ENCODE results near the gene EXOC6B. TPM values are rescaled to one million over a fixed set of nuclear protein-coding genes. Genes with fewer than 3 reads are reported as not detected.

The EXOC6B gene
- total RNA-seq, 6 experiments from 2014 or later, result 7.8 to 15.1 (median 9.1) TPM

DNA sequence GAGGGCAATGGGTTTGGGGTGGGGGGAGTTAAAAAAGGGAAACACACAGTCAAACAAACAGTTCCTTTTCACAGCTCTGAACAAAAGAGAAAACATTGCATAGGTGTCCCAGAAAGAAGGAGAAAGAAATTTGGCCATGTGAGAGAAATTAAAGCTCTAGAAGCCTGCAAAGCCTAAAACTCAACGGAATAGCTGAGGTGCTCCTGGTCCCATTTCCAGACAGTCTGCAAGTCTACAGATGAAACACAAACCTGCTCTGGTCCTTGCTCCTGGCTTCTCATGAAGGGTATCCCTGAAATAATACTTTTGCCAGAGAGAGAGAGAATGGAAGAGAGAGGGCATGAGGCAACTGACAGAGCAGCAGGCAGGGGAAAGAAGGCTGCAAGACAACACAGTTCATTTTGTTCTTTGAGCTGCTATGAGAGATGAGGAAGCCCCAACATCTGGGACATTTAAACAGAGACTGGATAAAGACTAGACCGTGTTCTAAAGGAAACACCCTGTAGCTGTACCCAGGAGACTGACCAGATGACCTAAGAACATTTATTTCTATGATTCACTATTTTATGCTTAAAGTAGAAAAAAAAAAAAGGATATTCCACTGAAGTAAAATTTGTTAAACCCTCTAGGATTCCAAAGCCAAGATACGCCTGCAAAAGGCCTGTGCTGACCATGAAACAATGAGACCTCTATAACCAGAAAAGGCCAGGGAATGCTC, 620.9 kb downstream of the EXOC6B start:
- WGBS (ENCODE audit: insufficient coverage, low coverage, low lambda C conversion rate, missing lambda C conversion rate), result 65% methylated on average over 3 of the region's 3 CpGs
- ATAC-seq (peak in 3 of 4 donors; percentile 16 to 30 (median 28)), DNase-seq (no peak)
- Histone ChIP-seq H3K27me3 (no peaks in the 10 kb centered on the region), H3K4me1 (peaks cover 0 to 16% (median 0%) of the 10 kb centered on the region in 4 donors), H3K4me3 (no peak overlapping the region), H3K27ac (peak overlapping the region in 1 of 3 donors; percentile 42), H3K36me3 (no peaks in the 10 kb centered on the region), H3K9me3 (no peaks in the 10 kb centered on the region)
- intact Hi-C loops (cut with DNase I), result no loop called here
- TF ChIP-seq CTCF (IDR thresholded peaks at IDR 0.05), result no peak
- no peak for TF ChIP-seq POLR2A (IDR thresholded peaks at IDR 0.05)

DNA sequence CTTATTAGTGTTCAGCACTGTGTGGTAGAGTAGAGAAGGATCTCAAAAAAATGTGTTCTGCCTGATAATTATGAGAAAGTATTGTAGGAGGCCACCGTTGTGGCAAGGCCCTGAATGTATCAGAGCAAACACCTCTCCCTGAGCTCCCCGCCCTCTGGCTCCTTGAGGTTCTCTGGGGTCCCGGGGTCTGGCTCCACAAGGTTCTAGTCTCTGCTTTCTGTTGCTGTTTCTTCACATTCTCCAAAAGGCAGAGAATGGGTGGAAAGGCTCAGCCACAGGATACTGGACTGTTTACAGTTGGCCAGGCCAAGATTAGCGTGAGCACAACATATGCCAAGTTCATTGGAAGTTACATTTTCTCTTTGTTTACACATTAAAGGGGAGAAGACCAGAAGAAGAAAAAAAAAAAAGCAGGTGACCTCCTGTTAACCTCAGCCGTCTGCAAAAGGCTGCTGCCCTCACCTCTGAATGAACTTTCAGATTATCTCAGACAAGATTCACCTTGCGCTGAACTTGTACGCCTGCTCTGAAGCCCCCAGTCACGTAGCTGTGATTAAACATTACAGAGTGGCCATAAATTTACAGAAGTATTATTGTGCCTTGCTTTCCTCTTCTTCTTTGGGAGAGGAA, 621.6 kb downstream of the EXOC6B start:
- WGBS (ENCODE audit: insufficient coverage, low coverage, low lambda C conversion rate, missing lambda C conversion rate), result 28% methylated on average over 7 of the region's 8 CpGs
- peak in 1 of 3 donors; percentile 49 for DNase-seq
- Histone ChIP-seq H3K4me3 (no peak overlapping the region), H3K36me3 (no peaks in the 10 kb centered on the region), H3K27me3 (no peaks in the 10 kb centered on the region), H3K4me1 (peaks cover 0 to 16% (median 0%) of the 10 kb centered on the region in 4 donors), H3K27ac (peak overlapping the region in 1 of 3 donors; percentile 42), H3K9me3 (no peaks in the 10 kb centered on the region)
- peak; percentile 85 to 91 (median 88) for ATAC-seq
- intact Hi-C loops (cut with DNase I), result no loop called here
- TF ChIP-seq POLR2A (IDR thresholded peaks at IDR 0.05) (no peak), CTCF (IDR thresholded peaks at IDR 0.05) (no peak)

DNA sequence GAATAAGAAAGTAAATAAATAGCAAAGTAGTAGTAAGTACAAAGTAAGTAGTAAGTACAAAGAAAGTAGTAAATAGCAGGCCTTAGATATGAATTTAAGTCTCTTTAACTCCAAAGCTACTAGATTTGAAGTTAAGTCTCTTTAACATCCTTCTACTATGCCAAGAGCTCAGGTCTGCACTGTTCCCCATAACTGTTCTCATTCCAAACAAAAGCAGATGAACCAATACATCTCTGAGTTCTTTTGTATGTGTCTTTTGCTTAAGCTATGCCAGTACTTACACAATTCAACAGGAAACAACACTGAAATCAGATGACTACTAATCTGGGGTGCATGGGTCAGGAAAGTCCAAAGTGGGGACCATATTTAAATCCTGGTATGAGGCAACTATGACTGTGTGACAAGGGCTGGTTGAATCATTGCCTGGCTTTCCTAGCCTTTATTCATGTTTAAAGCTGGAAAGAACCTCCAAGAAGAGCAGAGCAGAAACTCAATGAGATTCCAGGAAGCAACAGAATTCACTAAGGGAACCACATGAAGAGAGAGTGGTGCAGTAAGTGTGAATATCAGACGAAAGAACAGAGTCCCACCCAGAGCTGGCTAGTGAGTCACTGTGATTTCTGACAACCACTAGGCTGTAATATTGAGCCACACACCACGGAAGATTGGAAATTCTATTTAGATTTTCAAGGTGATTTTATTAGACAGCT, 627.1 kb downstream of the EXOC6B start:
- H3K4me3 ChIP-seq, result no peak overlapping the region
- H3K36me3 ChIP-seq, result no peaks in the 10 kb centered on the region
- H3K27ac ChIP-seq, result no peak overlapping the region
- no peak for TF ChIP-seq POLR2A (IDR thresholded peaks at IDR 0.05)
- no peak for TF ChIP-seq CTCF (IDR thresholded peaks at IDR 0.05)
- intact Hi-C loops (cut with DNase I), result no loop called here
- no peaks in the 10 kb centered on the region for H3K27me3 ChIP-seq
- ATAC-seq (peak in 2 of 4 donors; percentile 50 to 61), DNase-seq (no peak)
- 67% methylated on average over 1 of the region's 2 CpGs for WGBS (ENCODE audit: insufficient coverage, low coverage, low lambda C conversion rate, missing lambda C conversion rate)
- peaks cover 0 to 2% (median 0%) of the 10 kb centered on the region in 4 donors for H3K4me1 ChIP-seq
- H3K9me3 ChIP-seq, result no peaks in the 10 kb centered on the region

DNA sequence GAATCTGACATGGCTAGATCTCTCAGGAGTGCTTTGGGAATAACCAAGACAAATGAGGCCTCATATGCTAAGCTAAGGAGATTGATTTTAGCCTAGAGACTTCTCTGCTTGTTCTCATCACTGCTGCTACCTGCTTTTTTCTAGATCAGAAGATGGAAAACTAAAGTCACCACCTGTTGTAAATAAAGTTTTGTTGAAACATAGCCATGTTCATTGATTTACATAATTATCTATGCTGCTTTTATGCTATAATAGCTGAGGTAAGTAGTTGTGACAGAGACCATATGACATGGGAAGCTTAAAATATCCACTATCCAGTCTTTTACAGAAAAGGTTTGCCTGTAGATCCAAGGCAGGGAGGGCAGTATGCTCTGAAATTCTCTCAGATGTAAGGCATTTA, 632.1 kb downstream of the EXOC6B start:
- TF ChIP-seq POLR2A (IDR thresholded peaks at IDR 0.05) (no peak), CTCF (IDR thresholded peaks at IDR 0.05) (no peak)
- H3K9me3 ChIP-seq, result no peaks in the 10 kb centered on the region
- H3K4me1 ChIP-seq, result no peaks in the 10 kb centered on the region
- intact Hi-C loops (cut with DNase I), result no loop called here
- no peak overlapping the region for H3K4me3 ChIP-seq
- DNase-seq (no peak), ATAC-seq (no peak)
- no peaks in the 10 kb centered on the region for H3K36me3 ChIP-seq
- H3K27me3 ChIP-seq, result no peaks in the 10 kb centered on the region
- no peak overlapping the region for H3K27ac ChIP-seq
